Urothelium cell line (cell line): ENCODE results near the gene C17orf58.
A peak's percentile ranks its signal among the peaks of the same experiment; 100 is the strongest.
"Not testable (repeated sequence)": the region's sequence is repeated elsewhere in the genome, so short reads cannot be mapped to it uniquely, and the experiment has no call there.

ENCODE experiments used
- DNase-seq: peaks from one replicate; pipeline ENCODE4 v3.0.0; 2011; ENCODE audit warnings: low spot score, mixed read lengths
- FAIRE-seq: peaks from 2 replicates; lab custom pipeline; 2011; peaks lifted over from hg19 to GRCh38; lab: Jason Lieb, UNC

The C17orf58 gene

DNA sequence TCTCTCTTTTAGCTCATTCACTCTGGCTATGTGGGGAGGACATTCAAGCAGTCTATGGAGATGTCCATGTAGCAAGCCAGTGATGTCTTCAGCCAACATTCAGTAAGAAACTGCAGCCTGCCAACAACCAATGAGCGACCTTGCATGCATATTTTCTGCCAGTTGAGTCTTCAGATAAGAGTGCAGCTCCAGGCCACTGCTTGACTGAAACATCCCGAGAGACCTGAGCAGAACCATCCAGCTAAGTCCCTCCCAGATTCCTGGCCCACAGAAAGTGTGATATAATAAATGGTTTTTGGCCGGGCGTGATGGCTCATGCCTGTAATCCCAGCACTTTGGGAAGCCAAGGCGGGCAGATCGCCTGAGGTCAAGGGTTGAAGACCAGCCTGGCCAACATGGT lies 10.5 kb upstream of the C17orf58 start:
- FAIRE-seq (no peak), DNase-seq (no peak)

DNA sequence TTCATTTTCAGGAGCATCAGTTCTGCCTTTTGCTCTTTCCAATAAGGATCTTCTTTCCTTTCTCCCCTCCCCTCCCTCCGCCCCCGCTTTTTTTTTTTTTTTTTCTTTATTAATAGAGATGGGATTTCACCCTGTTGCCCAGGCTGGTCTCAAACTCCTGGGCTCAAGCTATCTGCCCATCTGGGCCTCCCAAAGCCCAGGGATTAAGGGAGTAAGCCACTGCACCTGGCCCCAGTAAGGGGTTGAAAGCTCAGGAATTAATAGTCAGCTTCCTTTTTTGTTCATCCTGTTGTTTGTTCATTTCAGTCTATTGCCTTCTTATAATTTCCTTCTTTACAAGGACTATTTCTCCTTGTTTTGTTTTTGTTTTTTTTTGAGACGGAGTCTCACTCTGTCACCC lies 7.9 kb upstream of the C17orf58 start:
- no peak for DNase-seq

DNA sequence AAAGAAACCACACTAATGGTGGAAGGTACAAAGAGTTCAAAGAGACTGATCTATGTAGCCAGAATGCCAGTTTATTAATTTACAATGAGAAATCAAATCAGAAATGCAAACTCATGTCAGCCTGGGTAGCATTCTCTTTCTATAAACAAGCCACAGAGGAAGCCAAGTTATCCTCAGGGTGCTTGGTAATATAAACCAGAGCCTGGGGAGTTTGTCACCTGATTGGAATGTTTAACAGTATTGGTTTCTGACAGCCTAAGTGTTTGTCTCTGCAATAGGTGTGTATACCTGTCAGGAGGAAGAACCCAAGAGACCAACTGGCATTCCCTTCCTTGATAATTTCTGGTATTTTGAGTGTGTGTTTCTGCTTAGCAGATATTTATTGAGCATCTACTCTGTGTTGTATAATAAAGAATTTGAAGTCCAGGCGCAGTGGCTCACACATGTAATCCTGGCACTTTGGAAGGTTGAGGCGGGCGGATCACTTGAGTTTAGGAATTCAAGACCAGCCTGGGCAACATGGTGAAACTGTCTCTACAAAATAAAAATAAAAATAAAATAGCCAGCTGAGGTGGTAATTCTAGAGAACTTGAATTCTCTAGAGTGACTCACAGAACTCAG lies 3.1 kb upstream of the C17orf58 start:
- DNase-seq: peak; percentile 28
- FAIRE-seq: no peak

More for the DNA sequence above, 7.9 kb upstream of the C17orf58 start:
- FAIRE-seq: no peak

DNA sequence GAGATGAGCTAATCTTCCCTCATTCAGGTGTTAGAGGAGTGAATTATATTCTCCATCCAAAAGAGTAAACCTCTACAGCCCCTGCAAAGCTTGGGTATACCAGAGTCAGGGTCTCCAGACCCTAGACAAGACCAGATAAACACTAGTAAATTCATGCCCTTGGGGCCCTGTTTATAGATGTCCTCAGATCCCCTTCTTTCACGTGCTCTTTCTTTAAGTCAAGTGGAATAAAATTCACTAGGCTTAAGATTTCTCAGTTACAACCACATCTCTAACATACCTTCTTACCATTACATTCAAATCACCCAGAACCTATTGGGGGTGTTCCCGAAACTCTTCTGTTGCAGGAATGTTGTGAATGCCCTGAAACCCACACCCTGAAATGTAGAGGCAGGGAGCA lies 2.2 kb upstream of the C17orf58 start:
- no peak for DNase-seq
- no peak for FAIRE-seq

DNA sequence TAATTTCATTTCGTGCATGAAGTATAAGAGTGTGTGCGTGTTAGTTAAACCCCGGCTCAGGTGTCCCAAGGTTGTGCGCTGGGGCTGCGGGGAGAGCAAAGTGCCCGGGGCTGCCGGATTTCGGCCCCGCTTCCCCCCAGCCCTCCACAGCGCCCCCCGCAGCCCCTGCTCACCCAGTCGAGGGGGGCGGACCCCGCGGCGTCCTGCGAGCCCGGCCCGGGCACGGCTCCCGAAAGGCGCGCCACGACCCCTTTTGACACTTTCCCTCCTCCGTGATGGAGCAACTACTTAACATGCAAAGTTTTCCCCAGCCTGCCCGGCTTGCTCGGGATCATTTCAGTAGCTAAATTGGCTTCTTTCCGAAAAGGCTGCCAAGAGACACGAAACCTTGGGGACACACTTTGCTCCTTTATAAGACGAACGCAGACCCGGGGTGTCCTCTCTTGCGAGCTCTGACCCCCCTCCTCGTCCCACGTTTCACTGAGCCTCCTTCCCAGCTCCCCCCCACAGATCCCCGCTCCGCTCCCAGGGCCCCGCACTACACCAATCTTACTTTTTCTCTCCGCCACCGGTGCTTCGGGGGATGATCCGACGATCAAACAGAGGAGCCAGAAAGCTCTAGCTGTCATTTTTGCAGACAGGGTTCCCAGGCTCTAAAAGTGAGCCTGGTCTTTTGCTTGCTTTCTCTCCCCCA lies 552 bp downstream of the C17orf58 start:
- no peak for FAIRE-seq
- no peak for DNase-seq

DNA sequence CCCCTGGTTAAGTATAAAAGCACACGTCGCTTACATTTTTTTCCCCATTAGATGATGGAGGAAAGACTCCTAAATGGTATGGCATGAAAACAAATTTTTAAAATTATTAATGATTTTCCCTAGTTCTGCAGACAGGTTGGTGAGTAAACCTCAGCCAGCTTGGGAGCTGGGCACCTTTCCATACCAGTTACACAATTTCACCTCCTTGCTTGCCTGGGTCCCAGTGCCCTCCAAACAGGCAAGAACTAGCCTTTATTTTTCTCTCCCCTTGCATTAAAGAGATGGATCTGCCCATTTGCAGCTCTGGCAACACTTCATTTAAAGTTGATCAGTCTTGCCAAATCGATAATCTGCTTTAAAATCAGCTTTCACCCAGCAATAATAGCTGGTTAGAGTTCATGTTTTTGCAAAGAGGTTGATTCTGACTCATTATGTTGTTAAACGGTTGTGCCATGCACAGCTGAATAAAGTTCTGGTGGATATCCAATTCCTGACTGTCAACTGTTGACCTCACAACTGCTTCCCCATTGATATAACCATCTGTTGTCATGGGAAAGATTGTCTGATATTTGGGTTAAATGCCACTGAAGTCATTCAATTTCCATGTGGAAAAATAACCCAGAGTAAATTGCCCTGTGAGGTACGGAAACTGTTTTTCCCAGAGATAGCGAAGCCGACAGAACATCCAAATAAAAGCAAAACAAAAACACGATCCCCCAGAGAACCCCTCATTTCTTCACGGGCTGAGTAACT lies 1.3 kb downstream of the C17orf58 start:
- DNase-seq: no peak
- no peak for FAIRE-seq

DNA sequence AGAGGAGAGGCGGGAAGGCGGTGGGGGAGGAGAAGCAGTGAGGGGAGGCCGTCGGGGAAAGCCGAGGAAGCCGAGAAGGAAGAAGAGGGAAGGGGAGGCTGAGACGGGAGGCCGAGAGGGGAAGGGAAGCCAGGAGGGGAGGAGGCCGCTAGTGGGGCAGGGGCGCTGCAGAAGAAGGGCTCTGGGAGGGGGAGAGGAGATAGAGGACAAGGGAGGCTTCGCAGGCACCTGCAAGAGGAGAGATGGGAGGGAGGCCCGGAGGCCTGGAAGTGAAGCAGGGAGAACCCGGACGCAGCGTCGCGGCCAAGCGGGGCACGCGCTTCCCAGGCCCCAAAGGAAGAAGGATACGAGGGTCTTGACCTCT lies 2.3 kb downstream of the C17orf58 start:
- peak; percentile 58 for DNase-seq
- no peak for FAIRE-seq

DNA sequence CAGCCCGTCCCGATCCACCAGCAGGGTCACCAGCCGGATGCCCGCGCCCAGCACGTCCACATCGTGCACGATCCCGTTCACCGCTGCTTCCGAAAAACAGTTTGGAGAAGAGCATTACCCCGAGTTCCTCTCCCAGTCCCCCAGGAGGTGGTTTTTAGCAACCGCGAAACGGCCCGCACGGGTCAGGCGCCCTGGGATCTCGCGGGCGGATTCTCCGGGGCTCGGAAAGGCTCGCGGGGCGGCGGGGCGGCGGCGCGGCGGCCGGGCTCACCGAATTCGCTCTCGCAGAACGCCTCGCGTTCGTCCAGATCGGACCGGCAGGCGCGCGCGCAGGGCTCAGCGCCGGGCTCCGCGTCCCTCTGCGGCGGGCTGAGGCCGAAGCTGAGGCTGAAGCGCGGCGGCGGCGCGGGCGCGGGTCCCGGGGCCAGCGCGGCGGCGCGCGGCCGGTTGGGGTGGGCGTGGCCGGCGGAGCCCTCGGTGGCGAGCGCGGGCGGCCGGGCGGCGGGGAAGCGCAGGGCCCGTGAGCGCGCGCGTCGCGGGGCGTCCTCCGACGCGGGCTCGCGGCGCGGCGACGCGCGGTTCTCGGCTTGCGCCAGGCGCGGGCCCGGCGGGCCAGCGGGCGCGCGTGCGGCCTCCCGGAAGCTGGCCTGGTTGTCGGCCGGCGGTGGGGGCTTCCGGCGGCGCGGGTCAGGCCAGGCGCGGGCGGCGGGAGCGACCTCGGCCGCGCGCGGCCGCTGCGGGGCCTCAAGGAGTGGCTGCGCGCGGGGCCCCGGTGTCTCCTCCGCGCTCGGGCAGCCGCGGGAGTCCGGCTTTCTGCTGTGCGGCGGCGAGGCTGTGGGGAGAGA lies 2.9 kb downstream of the C17orf58 start:
- peak; percentile 42 for FAIRE-seq
- DNase-seq: peak; percentile 96

DNA sequence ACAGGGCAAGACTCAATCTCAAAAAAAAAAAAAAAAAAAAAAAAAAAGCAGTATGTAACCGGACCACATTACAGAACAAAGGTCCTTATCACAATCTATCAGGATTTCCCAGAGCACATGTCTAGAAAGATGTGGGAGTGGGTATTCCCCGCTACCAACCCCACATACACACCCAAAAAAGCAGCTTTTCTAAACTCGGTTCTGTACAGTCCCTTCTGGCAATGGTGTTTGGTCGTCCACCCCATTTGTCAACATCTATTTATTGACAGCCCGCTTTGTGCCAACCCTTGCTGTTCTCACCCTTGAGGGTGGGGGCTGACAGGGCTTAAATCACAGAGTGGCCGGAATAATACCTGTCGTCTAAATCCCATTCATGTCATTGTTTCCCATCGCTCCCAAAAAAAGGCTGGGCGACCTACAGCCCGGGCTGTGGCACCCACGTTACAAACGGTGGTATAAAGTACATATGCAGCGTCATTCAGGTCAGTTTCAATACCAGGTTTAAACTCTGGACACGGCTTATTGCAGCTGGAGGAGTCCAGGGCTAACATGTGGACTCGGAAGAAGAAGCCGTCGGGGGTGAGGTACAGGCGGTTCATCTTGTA lies 3.6 kb downstream of the C17orf58 start:
- FAIRE-seq: peak; percentile 50
- no peak for DNase-seq

DNA sequence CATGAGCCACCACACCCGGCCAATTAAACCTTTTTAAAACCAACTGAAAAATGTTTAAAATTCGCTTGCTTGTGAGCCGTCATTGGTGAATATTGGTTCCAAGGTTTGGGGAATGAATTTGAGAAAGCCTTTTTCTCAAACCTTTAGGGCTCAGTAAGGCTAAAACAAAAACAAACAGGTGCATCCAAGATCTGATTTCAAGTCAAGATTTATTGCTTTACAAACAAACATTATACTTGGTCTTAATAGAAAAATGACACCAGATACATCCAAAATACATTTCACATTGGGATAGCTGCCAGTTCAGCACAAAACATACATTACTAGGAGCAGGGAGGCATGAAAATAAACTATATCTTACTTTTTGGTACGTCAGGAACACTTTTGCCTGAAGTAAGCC lies 5.4 kb downstream of the C17orf58 start:
- FAIRE-seq (no peak), DNase-seq (no peak)

DNA sequence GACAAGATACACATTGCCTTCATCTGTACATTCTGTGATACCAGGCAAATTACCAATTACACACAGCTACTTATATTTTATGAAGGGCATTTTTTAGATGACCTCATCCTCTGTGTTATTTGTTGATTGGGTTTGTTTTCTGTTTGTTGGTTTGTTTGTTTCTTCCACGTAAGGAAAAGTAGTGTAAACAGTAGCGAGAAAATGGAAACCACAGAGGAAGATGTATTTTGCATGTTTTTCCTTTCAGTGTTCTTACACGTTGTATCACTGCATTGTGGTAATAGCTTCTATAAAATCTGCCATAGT lies 12.9 kb downstream of the C17orf58 start:
- peak; percentile 46 for FAIRE-seq
- no peak for DNase-seq

DNA sequence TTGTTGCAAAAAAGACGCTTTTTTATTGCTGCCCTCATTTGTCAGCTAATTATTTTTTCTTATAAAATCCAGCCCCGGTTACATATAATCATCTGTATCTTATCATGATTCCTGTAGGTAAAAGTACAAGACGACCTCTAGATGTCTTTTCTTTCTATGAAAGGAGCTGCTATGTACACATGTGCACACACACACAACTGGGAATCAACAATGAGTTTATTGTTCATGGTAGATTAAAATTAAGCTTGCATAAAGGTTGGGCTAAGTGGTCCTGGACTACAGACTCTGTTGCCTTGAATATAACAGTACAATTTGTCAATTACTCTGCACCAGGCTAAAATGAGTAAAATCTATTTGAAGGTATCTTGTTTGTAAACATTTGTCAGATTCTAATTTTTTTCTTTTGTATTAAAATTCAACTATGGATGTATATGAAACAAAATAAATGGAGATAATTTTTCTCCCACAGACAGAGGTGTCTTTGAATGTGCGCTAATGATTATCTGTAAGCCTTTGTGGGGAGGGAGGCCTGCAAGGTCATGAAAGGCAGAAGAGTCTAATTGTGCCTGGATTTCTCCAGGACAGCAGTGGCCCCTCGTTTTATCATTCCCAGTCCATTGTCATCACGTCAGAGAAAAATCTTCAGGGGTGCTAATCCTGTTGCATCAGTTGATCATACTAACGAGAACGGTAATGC lies 13.4 kb downstream of the C17orf58 start:
- FAIRE-seq: no peak

DNA sequence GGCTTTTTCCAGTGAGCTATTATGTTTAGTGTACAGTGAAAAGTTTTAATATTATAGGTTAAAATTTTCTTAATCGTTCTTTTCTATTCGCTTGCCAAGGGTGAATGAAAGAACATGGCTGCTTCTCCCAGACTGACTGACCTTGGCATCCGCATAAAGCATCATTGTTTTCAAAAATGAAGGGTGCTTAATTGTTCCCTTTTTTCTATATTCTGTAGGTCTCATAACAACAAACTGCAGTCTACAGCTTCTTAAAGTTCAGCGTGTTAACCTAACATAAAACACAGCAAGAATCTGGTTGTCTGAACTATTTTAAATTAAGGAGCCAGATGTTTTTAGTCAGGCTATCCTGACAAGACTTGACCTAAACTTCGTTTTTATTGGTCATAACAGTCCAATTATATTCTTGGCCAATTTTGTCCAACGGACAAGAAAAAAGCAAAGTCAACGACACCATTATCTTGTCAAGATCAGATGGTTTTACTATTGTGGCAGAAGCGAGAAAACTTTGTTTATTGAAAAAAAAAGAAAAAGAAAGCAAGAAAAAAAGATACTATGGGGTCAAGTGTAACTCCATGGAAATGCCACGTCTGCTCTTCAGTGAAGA lies 14.1 kb downstream of the C17orf58 start:
- DNase-seq: no peak
- no peak for FAIRE-seq

More for the DNA sequence above, 13.4 kb downstream of the C17orf58 start:
- no peak for DNase-seq

DNA sequence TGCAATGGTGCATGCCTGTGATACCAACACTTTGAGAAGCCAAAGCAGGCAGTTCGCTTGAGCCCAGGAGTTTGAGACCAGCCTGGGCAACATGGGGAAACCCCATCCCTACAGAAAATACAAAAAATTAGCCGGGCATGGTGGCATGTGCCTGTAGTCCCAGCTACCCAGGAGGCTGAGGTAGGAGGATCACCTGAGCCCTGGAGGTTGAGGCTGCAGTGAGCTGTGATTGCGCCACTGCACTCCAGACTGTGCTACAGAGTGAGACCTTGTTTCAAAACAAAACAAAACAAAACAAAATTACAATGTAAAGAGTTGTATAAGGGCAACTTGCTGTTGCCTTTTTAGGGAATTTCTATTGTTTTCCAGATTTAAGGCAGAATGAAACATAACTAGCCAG lies 15.4 kb downstream of the C17orf58 start:
- DNase-seq, FAIRE-seq: not testable (repeated sequence)

DNA sequence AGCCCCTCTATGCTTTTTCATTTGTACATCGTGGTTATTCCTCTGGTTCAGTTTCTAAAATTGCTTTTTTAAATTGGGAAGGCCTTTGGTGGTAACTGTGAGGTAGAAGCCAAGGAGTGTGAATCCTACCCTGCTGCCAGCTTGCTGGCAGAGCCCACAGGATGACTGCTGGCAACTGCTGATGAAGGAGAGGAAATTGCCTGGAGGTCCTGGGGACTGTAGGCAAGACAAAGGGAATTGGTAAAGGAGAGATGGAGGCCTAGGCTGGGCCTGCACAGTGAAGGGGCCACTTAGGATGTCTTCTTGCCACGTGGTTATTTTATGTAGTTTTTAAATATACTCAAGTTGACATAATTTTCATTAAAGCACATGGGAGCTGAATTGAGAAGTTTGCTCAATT lies 15.8 kb downstream of the C17orf58 start:
- FAIRE-seq: no peak

DNA sequence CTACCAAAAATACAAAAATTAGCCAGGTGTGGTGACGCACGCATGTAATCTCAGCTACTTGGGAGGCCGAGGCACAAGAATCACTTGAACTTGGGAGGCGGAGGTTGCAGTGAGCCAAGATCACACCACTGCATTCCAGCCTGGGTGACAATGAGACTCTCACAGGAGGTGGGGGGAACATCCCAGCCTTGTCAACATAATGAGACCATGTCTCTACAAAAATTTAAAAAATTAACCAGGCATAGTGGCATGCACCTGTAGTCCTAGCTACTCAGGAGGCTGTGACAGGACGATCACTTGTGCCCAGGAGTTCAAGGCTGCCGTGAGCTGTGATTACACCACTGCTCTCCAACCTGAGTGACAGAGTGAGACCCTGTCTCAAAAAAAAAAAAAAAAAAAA lies 20.0 kb downstream of the C17orf58 start:
- FAIRE-seq, DNase-seq: not testable (repeated sequence)

More for the DNA sequence above, 15.8 kb downstream of the C17orf58 start:
- DNase-seq: no peak

DNA sequence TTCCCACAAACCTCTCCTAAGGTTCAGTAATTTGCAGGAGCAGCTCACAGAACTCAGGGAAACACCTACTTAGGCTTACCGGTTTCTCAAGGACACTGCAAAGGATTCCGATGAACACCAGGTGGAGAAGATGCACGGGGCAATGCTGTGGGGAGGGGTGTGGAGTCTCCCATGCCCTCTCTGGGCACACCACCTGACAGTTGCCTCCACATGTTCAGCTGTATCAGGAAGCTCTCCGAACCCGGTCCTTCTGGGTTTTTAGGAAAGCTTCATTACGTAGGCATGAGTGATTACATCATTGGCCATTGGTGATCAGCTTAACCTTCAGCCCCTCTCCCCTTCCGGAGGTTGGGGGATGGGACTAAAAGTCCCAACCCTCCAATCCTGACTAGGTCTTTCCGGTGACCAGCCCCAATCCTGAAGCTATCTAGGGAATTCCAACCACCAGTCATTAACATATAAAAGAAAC lies 21.6 kb downstream of the C17orf58 start:
- FAIRE-seq (no peak), DNase-seq (no peak)

DNA sequence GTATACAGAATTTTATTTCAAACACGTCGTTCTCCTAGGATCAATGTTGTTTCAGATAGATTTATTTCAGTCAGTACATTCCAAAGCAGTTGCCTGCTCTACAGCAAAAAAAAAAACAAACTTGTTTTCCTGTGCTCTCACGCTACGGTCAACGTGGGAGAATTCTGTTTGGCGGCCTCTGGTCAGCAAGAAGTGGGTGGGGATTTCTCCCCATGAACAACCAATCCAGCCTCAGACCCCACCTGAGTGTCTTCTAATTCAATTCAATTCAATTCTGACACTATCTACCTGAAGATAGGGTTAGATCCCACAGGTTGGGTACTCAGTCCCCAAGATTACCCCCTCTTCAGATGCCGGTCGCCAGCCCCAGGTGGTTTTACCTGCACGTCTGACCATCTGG lies 22.1 kb downstream of the C17orf58 start:
- FAIRE-seq (no peak), DNase-seq (no peak)

DNA sequence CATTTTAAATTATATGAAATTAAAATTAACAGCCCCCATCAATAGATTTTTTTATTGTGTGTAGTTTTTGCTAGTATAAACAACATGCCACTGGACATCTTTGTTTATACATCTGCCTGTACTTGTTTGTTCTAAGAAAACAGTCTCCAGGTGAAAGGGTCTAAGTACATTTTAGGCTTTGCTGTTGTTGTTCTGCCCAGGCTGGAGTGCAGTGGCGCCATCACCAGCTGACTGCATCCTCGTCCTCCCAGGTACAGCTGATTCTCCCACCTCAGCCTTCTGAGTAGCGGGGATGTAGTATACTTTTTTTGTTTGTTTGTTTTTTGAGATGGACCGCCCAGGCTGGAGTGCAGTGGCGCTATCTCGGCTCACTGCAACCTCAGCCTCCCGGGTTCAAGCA lies 25.5 kb downstream of the C17orf58 start:
- DNase-seq (no peak), FAIRE-seq (no peak)

DNA sequence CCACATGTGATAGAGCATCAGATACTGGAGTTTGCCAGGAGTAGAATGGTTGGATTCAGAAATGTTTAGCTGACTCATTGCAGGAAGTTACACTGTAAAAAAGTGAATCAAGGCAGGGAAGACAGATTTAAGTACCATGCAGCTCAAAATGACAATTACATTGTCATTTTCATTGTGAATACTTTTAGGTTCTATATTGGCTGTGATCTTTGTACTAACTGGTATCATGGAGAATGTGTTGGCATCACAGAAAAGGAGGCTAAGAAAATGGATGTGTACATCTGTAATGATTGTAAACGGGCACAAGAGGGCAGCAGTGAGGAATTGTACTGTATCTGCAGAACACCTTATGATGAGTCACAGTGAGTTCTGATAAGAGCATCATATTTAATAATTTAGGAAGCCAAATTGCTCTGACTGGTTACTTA lies 33.1 kb downstream of the C17orf58 start:
- peak; percentile 30 for DNase-seq
- FAIRE-seq: not testable (repeated sequence)
